Hippocampal formation (tissue), 2 donors: ENCODE measurements around the gene MINDY4.

Source experiments
- DNase-seq, 2 donors: peaks; one replicate each; lab custom pipeline; 2025; lab: John Stamatoyannopoulos, UW

MINDY4 gene

DNA sequence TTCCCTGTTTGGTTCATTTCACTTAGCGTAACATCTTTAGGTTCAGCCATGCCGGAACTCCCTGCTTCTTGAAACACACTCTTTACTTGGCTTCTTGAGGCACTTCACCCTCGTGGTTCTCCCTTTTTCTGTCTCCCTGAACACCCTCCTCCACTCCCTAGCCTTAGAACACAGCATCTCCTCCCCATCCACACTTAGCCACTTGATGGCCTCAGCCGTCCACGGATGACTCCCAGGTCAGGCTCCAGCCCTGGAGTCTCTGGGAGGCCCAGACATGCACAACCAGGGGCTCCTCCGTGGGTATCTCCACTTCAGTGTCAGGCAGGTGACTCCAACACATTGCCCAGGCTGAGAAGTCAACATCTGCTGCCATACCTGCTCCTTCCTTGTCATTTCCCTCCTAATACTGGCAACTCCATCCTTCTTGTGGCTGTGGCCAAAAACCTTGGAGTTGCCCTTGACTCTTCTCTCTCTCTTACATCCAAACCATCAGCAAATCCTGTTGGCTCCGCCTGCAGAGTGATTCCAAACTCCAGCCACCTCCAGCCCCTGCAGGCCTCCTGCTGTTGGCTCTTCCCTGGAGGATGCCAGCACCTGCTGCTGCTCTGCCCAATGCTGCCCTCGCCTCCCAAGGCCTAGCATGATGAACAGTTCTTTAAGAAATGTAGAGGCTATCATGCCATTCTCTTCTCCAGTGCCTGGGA is 27.7 kb upstream of the MINDY4 start:
- no peak for DNase-seq

DNA sequence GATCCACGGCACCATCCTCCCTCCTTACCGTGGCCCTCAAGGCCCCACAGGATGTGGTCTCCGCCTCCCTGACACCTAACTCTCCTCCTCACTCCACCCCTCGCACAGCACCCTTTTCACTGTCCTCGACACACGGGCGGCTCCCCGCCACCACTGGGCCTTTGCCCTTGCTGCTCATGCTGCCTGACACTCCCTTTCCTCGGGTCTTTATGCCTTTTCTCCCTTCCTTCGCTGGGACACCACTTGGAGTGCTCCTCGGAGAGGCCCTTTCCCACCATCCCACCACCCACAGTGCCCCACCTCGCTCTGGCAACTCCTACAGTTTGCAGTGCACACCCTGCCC is 27.2 kb upstream of the MINDY4 start:
- DNase-seq: no peak

DNA sequence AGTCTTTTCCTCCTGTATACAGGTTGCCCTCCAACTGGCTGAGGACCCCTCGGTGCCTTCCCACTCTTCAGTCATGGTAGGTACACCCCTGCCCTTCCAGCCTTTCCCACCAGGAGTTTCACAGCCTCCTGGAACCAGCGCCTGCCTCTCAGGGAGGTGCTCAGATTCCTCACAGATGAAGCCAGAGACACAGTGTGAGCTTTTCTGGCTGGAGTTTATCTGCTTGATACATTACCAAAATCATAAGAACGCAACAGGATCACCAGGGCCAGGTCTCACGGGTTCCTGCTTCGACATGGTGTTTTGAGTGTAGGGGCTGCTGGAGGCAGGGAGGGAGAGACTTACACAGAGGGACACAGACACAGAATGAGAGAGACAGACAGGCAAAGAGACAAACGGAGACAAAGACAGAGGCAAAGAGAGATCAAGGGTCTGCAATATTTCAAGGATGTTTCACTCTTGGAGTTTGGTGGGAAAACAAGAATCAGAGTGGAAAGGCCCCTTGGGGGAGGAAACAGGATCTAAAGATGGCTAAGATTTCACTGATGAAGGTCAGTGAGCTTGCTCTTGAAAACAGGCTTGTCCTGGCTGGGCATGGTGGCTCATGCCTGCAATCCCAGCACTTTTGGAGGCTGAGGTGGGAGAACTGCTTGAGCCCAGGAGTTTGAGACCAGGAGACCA is 25.8 kb upstream of the MINDY4 start:
- DNase-seq: no peak

DNA sequence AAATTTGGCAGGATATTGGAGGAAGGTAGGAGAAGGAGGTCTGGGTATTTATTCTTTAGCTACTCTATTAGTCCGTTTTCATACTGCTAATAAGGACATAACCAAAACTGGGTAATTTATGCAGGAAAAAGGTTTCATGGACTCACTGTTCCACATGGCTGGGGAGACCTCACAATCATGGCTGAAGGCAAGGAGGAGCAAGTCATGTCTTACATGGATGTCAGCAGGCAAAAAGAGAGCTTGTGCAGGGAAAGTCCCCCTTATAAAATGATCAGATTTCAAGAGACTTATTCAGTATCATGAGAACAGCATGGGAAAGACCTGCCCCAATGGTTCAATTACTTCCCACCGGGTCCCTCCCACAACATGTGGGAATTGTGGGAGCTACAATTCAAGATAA is 21.2 kb upstream of the MINDY4 start:
- DNase-seq: no peak

DNA sequence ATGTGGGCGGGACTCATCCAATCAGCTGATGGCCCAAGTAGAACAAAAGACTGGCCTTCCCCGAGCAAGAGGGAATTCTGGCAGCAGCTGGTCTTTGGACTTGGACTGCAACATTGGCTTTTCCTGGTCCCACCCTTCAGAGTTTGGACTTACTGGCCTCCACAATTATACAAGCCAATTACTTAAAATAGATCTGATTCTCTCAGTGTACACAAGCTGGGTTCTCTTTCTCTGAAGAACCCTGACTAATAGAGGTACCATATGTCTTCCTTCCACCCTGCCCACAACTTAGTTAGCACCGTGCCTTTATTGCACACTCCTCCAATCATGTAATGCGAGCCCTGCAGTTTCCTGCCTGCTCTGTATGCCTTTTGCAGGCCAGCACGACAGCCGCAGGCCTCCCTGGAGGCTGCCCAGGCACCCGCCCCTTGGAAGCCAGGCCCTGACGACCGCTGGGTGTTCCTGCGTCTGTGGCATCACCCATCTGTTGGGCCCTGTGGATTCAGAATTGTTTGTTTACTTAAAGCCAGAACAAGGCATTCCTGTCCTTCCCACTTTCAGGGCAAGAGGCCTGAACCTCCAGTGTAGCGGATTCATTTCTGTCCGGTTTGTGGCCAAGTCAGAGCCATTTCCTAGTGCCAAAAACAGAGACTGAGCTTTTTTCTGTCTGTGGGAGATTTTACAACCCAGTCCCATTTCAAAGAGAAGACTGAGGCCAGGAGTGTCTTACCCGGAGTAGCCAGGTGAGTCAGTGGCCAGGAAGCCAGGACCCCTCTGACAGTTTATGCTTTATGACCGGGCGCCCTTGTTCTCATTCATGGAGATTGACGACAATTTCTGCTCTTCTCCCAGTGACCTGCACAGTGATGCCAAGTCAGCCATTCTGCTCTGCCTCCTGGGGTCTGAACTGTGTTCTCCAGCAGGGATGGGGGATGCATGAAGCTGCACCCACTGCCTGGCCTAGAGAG is 20.2 kb upstream of the MINDY4 start:
- DNase-seq: peak; percentile 27 to 47

DNA sequence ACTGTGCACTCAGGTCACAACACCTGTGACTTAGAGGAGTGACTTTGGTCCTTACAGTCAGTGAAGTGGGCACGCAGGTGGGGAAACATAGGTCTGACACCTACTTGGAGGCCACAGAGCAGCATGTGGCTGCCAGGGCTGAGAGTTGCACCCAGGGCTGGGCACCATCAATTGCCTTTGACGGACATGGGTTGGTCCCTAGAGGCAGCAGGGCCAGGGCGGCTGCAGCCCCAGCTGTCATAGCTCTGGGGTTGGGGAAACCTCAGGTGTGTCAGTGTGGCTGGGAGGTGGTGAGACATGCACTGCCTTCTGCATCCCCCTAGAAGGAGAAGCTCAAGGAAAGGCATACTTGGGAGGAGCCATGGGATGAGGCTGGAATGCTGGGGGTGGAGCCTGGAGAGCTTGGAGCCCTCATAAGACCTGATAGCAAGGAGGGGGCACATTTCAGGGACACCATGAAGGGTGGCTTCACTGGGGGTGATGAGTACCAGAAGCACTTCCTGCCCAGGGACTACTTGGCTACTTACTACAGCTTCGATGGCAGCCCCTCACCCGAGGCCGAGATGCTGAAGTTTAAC is 19.4 kb upstream of the MINDY4 start, which contains the start of gene INMT:
INMT (plus strand) TSS at position 440 of the 578 bp plus-strand sequence; CDS start at position 456, 16 bp downstream.
- DNase-seq: no peak

DNA sequence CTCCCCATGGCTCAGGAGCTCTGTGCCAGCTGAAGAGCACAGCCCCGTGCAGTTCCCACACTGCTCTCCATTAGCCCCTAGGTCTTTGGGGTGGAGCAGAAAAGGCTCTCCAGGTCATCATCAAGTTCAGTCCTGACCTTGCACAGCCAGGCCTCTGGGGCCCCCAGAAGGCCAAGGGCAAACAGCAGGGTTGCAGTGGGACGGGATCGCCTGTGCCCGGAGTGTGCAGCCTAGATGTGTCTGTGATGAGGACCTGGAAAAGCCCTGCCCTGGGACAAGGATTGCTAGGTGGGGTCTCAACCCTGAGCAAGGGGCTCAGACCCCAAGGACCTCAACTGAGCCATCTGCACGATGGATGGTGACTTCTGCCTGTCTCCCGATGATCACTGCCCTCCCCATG is 18.7 kb upstream of the MINDY4 start:
- DNase-seq: no peak

DNA sequence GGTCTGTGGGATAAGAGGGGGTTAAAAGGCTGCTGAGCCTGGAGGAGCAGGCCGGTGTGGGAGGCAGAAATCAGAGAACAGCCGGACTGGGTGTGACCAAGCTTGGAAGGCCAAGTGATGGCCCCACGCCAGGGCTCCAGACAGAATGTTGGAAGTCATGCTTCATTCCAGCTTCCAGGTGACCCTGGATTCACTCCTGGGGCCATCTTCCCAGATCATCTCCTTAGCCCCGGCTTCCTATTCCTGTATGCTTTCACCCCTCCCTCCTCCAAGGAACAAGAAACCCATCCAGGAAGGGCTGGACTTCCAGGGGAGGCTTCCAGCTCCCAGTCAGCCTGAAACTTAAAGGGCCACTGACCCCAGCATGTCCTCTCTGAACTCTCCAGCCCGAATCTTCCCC is 18.2 kb upstream of the MINDY4 start:
- no peak for DNase-seq

DNA sequence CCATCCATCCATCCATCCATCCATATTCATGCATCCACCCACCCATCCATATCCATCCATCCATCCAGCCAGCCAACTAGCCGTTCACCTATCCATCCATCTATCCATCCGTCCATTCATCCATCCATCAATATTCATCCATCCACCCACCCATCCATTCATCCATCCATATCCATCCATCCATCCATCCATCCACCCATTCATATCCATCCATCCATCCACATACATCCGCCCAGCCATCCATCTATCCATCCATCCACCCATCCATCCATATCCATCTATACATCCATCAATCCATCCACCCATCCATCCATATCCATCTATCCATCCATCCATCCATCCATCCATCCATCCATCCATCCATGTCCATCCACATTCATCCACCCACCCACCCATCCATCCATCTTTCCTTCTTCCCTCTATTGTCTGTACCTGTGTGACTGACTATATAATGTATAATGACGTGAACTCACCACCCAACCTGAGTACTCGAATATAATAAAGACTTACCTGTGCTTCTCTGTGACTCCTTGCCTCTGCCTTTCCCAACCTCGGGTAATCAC is 16.8 kb upstream of the MINDY4 start:
- no peak for DNase-seq

DNA sequence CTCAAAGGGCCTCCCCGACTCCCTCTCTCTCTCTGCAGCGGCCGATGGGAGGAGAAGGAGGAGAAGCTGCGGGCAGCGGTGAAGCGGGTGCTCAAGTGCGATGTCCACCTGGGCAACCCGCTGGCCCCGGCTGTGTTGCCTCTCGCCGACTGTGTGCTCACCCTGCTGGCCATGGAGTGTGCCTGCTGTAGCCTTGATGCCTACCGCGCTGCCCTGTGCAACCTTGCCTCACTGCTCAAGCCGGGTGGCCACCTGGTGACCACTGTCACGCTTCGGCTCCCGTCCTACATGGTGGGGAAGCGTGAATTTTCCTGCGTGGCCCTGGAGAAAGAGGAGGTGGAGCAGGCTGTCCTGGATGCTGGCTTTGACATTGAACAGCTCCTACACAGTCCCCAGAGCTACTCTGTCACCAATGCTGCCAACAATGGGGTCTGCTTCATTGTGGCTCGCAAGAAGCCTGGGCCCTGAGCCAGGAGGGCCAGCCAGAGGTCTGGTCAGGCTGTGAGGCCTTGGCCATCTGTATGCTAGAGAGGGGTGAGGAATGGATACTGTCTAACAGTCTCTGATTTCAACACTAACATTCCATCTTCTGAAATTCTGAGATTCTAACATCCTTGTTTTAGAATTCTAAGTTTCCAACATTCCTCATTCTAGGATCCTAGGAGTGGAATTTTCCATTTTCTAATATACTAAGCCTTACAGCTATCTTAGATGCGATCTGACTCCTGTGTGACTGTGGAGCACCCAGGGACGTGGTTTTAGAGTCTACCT is 15.6 kb upstream of the MINDY4 start:
- DNase-seq: peak in 1 of 2 donors; percentile 19

DNA sequence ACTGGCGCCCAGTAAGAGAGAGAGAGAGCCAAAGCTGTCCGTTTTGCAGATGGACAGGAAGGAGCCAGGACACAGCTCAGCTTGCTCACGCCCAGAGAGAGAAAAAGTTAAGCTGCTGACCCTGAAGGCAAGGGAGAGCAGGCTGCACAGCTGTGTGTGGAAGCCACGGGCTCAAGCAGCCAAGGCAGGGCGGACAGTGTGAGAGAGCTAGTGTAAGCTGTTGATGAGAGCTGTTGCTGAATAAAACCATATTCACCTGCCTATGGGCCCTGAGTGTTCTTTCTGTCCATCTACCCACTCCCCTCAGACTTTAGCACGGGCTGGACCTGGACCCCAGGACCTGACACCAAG is 13.9 kb upstream of the MINDY4 start:
- DNase-seq: no peak

DNA sequence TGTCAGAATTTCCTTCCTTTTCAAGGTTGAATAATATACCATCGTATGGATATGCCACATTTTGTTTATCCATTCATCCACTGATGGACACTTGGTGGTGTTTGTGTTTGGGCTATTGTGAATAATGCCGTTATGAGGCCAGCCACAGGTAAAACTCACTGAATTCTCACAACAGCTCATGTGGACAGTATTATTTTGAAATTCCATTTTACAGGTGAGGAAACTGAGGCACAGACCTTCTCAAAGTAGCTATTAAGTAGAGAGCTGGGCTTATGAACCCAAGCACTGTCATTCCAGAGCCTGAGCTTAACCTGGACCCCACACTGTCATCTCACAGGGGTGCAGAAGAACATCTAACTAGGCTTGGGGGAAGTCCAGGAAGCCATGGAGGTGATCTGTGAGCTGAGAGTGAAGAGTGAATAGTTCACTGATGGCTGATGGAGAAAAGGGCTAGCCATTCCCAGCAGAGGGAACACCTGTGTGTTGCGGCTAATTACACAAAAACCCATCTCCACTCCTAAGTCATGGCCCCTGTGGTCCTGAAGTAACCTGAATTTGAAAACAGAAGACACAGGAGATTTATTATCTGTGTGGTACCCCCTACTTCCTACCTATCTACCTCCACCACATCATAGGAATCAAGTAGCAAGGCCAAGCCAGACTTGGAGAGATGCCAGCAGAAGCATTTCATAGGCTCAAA is 10.6 kb upstream of the MINDY4 start:
- no peak for DNase-seq

DNA sequence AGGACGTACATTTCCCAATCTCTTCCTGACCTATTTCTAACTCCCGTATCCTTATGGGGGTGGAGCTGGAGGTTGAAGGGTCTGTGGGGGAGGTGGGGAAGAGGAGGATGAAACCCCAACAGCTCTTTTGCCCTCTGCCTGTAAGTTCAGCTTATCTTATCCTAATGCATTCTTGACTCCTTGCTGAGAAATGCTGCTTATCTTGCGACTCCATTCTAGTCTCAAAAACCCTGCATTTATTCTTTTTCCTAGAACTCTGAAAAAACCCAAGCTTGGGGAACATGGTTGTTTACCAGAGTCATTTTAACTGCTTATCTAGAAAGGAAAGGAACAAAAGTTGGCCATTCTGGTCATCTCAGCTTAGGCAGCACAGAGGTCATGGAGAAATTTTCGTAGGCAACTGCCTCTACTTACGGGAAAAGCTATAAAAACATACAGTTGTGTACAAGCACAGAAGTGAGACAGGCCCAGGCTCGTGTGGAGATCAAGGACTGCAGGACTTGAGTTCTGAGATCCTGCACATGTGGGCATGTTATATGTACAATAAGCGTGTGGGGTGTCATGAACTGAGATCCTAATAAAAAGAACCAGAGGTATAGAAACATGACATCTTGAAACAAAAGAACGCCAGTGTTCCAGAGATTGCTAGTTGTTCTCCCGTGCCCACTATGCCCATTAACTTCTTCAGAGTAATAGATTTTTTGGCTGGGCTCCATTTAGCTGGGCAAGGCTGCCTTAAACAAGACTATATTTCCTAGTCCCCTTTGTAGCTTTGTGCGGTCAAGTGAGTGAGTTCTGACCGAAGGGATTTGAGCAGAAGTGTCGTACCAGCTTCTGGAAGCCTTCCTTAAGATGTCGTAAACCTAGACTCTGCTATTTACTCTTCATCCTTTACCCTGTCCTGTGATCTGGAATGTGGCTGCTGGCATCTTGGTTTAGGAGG is 9.7 kb upstream of the MINDY4 start:
- no peak for DNase-seq

DNA sequence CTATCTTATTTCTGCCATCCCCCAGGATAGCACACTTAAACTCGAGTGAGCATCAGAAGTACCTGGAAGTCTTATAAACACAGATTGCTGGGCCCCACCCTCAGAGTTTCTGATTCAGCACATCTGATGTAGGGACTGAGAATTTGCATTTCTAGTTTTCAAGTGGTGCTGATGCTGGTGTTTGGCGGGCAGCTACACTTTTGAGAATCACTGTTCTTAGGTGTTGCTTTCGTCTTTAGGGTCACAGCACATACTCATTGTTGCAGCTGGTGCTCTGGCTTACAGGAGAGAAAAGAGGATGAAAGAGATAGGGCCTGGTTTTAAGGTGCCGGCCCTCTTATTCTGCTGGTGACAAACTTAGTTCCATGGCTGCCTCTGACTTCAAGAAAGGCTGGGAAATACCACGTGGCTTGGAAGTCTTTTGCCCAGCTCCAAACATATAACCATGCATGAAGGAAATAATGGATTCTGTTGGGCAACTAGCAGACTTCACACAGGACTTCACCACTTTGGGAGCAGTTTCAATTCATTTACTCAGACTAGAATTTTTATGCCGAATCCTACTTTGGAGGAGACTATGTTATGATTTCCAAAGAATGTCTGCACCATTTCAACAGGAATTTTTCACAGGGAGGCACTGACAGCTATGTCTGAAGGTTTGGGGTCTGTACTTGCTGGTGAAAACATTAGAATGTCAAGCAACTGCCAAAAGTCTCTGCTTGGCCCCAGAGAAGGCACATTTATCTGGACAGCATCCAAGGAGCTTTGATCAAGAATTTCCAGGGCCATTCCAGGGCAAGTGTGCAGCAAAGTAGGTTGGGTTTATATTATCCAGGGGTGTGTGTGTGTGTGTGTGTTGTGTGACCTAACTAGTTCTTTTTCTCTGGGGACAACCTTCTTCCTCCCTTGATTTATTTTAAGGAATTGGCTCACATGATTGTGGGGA is 6.9 kb upstream of the MINDY4 start:
- DNase-seq: no peak

DNA sequence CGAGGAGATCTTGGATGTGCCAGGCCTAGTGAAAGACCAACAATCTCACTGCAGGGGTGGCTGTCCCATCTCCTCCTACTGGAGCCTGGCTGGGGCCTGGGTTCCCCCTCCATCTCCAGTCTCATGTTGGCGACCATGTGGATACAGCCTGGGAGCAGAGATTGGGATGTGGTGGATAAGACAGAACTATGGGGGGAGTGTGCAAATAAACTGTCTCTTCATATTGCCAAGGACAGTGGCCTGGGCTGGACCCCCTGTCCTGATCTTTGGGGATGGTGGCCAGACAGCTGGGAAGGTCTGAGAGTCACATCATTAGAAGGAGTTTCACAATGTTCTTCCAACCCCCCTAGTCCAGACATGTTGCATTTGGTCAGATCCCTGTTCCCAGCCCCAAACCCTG is 5.8 kb upstream of the MINDY4 start:
- DNase-seq: no peak

DNA sequence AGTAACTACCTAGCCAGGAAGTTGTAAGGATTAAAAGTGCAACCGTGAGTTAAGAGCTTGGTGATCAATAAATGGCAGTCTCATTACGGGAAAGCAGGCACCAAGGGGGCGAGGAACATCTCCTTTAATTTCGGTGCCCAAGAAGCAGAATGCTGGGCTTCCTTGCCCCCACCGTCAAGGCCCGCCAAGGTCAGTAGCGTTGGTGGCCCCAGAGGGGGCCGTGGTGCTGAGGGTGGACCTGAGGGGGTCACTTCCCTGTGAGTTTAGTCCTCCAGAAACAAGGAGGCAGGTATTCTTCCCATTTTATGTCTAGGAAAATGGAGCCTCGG is 408 bp upstream of the MINDY4 start:
- no peak for DNase-seq

DNA sequence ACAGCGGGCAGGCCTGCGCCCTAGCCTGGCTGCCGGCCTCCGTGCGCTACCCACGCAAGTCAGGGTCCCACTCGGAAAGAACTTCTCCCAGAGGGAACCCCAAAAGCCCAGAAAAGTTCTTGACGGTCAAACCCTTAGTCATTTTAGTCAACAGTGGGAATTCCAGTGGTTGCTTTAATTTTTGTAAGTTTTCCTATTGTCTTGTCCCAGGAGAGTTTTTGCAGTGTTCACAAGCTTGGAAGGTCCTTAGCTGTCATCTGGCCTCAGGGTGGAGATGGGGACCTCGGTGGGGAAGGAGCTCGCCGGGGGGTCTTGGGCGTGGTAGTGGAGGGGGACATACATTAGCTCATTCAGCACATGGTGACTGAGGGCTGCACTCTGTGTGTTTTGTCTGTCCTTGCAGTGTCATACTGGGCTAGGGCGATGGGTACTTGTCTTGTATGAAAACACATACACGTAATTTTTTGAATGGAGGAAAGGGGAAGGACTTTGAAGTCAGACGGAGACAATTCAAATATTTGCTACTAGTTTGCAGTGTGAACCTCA is 736 bp downstream of the MINDY4 start:
- DNase-seq: no peak

DNA sequence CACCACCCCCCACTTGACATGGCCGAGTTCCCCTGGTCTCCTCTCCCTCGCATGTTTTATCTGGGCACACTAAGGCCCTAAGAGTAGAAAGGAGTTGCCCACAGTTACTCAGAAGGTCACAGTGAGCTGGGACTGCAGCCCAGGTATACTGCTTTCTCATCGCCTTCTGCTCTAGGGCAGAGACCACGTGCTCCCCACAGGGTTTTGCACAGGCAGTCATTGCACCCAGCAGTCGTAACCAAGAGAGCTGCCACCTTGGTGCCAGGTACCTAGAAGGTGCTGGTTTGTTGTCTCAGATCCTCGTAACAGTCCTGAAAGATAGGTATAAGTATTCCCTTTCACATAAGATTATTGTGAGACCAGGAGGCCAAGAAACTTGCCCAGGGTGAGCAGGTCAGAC is 1.8 kb downstream of the MINDY4 start:
- no peak for DNase-seq
